Endodermal cell (in vitro differentiated cells): ENCODE data around the gene PDCL2. TPM values are rescaled to one million over a fixed set of nuclear protein-coding genes. Genes with fewer than 3 reads are reported as not detected.

Experiments used
- DNase-seq: peaks from one replicate; pipeline ENCODE4 v3.0.0-alpha.2; 2017
- H3K27ac ChIP-seq: 2 replicates; pipeline ENCODE4 v1.5.1; 2013; ENCODE audit warnings: mild to moderate bottlenecking, low read depth, low read length, moderate library complexity
- H3K27me3 ChIP-seq: 2 replicates; pipeline ENCODE4 v1.6.1; 2013; ENCODE audit warnings: mild to moderate bottlenecking, low read length, moderate library complexity; ENCODE audit not compliant: insufficient read depth, control insufficient read depth, poor library complexity, severe bottlenecking
- H3K36me3 ChIP-seq: 2 replicates; pipeline ENCODE4 v1.7.0; 2013; ENCODE audit warnings: mild to moderate bottlenecking, low read length, moderate library complexity; ENCODE audit not compliant: control insufficient read depth, insufficient read depth
- H3K4me1 ChIP-seq: one replicate; pipeline ENCODE4 v1.7.0; 2013; ENCODE audit warnings: low read length; ENCODE audit not compliant: control insufficient read depth, insufficient read depth
- H3K4me3 ChIP-seq: 2 replicates; pipeline ENCODE4 v1.5.1; 2013; ENCODE audit warnings: mild to moderate bottlenecking, low read length, moderate library complexity
- H3K9ac ChIP-seq: 2 replicates; pipeline ENCODE4 v1.6.1; 2013; ENCODE audit warnings: mild to moderate bottlenecking, low read length, moderate library complexity; ENCODE audit not compliant: poor library complexity, severe bottlenecking; ENCODE audit errors: extremely low read depth
- H3K9me3 ChIP-seq: 2 replicates; pipeline ENCODE4 v1.6.1; 2013; ENCODE audit warnings: mild to moderate bottlenecking, low read length, moderate library complexity; ENCODE audit not compliant: control insufficient read depth
- H3K27ac Mint-ChIP-seq: 2 replicates; pipeline ENCODE4 v1.8.0; 2020; ENCODE audit warnings: mixed read lengths
- H3K27me3 Mint-ChIP-seq: 2 replicates; pipeline ENCODE4 v1.8.0; 2021; ENCODE audit warnings: mild to moderate bottlenecking, mixed read lengths; ENCODE audit not compliant: insufficient read depth
- H3K36me3 Mint-ChIP-seq: 2 replicates; pipeline ENCODE4 v1.8.0; 2020; ENCODE audit warnings: low read depth, mixed read lengths
- H3K4me1 Mint-ChIP-seq: 2 replicates; pipeline ENCODE4 v1.8.0; 2020; ENCODE audit warnings: mixed read lengths
- H3K4me3 Mint-ChIP-seq: 2 replicates; pipeline ENCODE4 v1.8.0; 2020; ENCODE audit warnings: mild to moderate bottlenecking, moderate library complexity, mixed read lengths
- H3K9me3 Mint-ChIP-seq: 2 replicates; pipeline ENCODE4 v1.8.0; 2020; ENCODE audit warnings: mild to moderate bottlenecking, mixed read lengths
- CTCF ChIP-seq: fragments of 200-600 bp; sonication (generic); conservative IDR thresholded peaks from 2 replicates; pipeline ENCODE4 v1.5.0; 2021; ENCODE audit warnings: antibody characterized with exemption, mild to moderate bottlenecking
- WGBS, 2 experiments: methylation state at CpG; one replicate each; pipeline versions ENCODE4 v1.1.5 to v1.1.7; 2013; ENCODE audit warnings: missing lambda C conversion rate in 2 of 2, mixed read lengths in 1 of 2; ENCODE audit not compliant: insufficient coverage in 1 of 2, insufficient read length in 1 of 2; 5-methylcytosine and 5-hydroxymethylcytosine counted together
- total RNA-seq, 2 donors: library from RNA; stranded (reverse); fragmentation: NEBNext Ultra II Directional in 1 of 2; extraction: Animal tissue kit (Norgen Biotek cat#: 25700) in 1 of 2; gene quantifications; 2 replicates in 1 of 2; 3 replicates in 1 of 2; pipeline ENCODE4 v1.2.1, GENCODE V29; 2021

PDCL2 gene
- total RNA-seq, 2 donors from 2014 or later, result not detected

- H3K27me3 ChIP-seq, result no peaks in the 10 kb centered on the region
- no peak overlapping the region for H3K27ac Mint-ChIP-seq
- H3K9me3 Mint-ChIP-seq, result peaks cover 6% of the 10 kb centered on the region
- WGBS, 2 experiments, result 83 to 94% methylated on average over 1 of the region's 1 CpG
- H3K36me3 ChIP-seq, result peaks cover 7% of the 10 kb centered on the region
- DNase-seq, result no peak
- H3K36me3 Mint-ChIP-seq, result peaks cover 17% of the 10 kb centered on the region
- no peak overlapping the region for H3K27ac ChIP-seq
- no peak overlapping the region for H3K4me3 ChIP-seq
- no peaks in the 10 kb centered on the region for H3K4me1 ChIP-seq
- peaks cover 11% of the 10 kb centered on the region for H3K9me3 ChIP-seq
- no peak overlapping the region for H3K9ac ChIP-seq
- TF ChIP-seq CTCF, result no peak
- H3K4me3 Mint-ChIP-seq, result no peak overlapping the region
- no peaks in the 10 kb centered on the region for H3K27me3 Mint-ChIP-seq
- H3K4me1 Mint-ChIP-seq, result peaks cover 8% of the 10 kb centered on the region
Observed at GRCh38 chr4:55512922-55513571, 79.0 kb downstream of the PDCL2 start.

GRCh38 chr4:55512077-55512476, 80.0 kb downstream of the PDCL2 start:
- Histone ChIP-seq H3K36me3 (peaks cover 14% of the 10 kb centered on the region), H3K4me3 (no peak overlapping the region)
- 88 to 96% methylated on average over 1 of the region's 1 CpG for WGBS, 2 experiments

GRCh38 chr4:55510685-55511084, 81.4 kb downstream of the PDCL2 start:
- Mint-ChIP-seq H3K4me3 (no peak overlapping the region), H3K9me3 (no peaks in the 10 kb centered on the region), H3K4me1 (peaks cover 8% of the 10 kb centered on the region), H3K27me3 (no peaks in the 10 kb centered on the region), H3K36me3 (peaks cover 25% of the 10 kb centered on the region), H3K27ac (peak overlapping the region; percentile 15)
- Histone ChIP-seq H3K4me1 (no peaks in the 10 kb centered on the region), H3K9ac (no peak overlapping the region), H3K27me3 (no peaks in the 10 kb centered on the region), H3K4me3 (no peak overlapping the region), H3K9me3 (peaks cover 11% of the 10 kb centered on the region), H3K27ac (no peak overlapping the region), H3K36me3 (peaks cover 17% of the 10 kb centered on the region)
- TF ChIP-seq CTCF, result no peak
- DNase-seq, result no peak

More at GRCh38 chr4:55512077-55512476, 80.0 kb downstream of the PDCL2 start:
- Mint-ChIP-seq H3K36me3 (peaks cover 17% of the 10 kb centered on the region), H3K9me3 (no peaks in the 10 kb centered on the region), H3K27me3 (no peaks in the 10 kb centered on the region), H3K4me3 (no peak overlapping the region), H3K27ac (no peak overlapping the region), H3K4me1 (peaks cover 8% of the 10 kb centered on the region)
- H3K4me1 ChIP-seq, result no peaks in the 10 kb centered on the region
- no peaks in the 10 kb centered on the region for H3K27me3 ChIP-seq
- no peak overlapping the region for H3K9ac ChIP-seq
- TF ChIP-seq CTCF, result no peak
- no peak overlapping the region for H3K27ac ChIP-seq
- DNase-seq, result no peak
- H3K9me3 ChIP-seq, result peaks cover 6% of the 10 kb centered on the region
